ENCODE results near the gene RBM42. TPM values are rescaled to one million over a fixed set of nuclear protein-coding genes. Genes with fewer than 3 reads are reported as not detected.
A peak's percentile ranks its signal among the peaks of the same experiment; 100 is the strongest.
"Not testable (repeated sequence)": the region's sequence is repeated elsewhere in the genome, so short reads cannot be mapped to it uniquely, and the experiment has no call there.

RBM42 gene
- total RNA-seq, 1 donor from 2014 or later: 69.0 TPM

DNA sequence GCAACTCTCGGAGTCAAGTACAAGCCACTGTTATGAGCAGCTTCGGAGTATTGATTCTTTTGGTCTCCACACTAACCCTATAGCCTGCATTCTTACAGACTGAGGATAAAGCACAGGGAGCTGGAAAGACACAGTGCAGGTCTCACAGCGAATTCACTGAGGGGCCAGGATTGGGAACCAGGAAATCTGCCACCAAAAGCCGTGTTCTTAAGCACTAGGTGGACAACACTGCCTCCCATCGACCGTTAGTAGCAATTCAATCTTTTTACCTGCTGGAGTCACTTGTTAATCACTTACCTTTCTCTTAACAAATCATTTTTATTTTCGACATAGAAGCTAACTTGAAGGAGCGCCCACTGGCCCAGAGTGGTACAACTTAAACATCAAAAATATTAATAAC, 36.6 kb upstream of the RBM42 start:
- H3K27me3 ChIP-seq: no peaks in the 10 kb centered on the region
- TF ChIP-seq, protein P1, sequence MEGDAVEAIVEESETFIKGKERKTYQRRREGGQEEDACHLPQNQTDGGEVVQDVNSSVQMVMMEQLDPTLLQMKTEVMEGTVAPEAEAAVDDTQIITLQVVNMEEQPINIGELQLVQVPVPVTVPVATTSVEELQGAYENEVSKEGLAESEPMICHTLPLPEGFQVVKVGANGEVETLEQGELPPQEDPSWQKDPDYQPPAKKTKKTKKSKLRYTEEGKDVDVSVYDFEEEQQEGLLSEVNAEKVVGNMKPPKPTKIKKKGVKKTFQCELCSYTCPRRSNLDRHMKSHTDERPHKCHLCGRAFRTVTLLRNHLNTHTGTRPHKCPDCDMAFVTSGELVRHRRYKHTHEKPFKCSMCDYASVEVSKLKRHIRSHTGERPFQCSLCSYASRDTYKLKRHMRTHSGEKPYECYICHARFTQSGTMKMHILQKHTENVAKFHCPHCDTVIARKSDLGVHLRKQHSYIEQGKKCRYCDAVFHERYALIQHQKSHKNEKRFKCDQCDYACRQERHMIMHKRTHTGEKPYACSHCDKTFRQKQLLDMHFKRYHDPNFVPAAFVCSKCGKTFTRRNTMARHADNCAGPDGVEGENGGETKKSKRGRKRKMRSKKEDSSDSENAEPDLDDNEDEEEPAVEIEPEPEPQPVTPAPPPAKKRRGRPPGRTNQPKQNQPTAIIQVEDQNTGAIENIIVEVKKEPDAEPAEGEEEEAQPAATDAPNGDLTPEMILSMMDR (IDR thresholded peaks at IDR 0.05): peak in 1 of 3 experiments; percentile 19
- no peak overlapping the region for H3K4me3 ChIP-seq
- no peak overlapping the region for H3K27ac ChIP-seq
- no peaks in the 10 kb centered on the region for H3K4me1 ChIP-seq
- no peaks in the 10 kb centered on the region for H3K9me3 ChIP-seq
- no peaks in the 10 kb centered on the region for H3K36me3 ChIP-seq
- intact Hi-C loops (cut with DNase I): no loop called here
- no peak for DNase-seq (ENCODE audit: low spot score in 2 of 2)

GRCh38 chr19:35595026-35595425, 33.8 kb upstream of the RBM42 start:
- intact Hi-C loops (cut with DNase I); H3K9me3 ChIP-seq; H3K4me3 ChIP-seq; H3K27ac ChIP-seq; H3K36me3 ChIP-seq; H3K4me1 ChIP-seq; DNase-seq (ENCODE audit: low spot score in 2 of 2); H3K27me3 ChIP-seq: not testable (repeated sequence)

- Histone ChIP-seq H3K27me3 (no peaks in the 10 kb centered on the region), H3K36me3 (no peaks in the 10 kb centered on the region), H3K4me1 (no peaks in the 10 kb centered on the region), H3K4me3 (no peak overlapping the region), H3K9me3 (no peaks in the 10 kb centered on the region), H3K27ac (no peak overlapping the region)
- intact Hi-C loops (cut with DNase I): no loop called here
- DNase-seq (ENCODE audit: low spot score in 2 of 2): no peak
- TF ChIP-seq, protein P1 (IDR thresholded peaks at IDR 0.05): no peak
These were observed 32.9 kb upstream of the RBM42 start for GRCh38 chr19:35595928-35596327.

- Histone ChIP-seq H3K4me3 (no peak overlapping the region), H3K4me1 (no peaks in the 10 kb centered on the region), H3K27ac (no peak overlapping the region), H3K27me3 (no peaks in the 10 kb centered on the region), H3K9me3 (no peaks in the 10 kb centered on the region), H3K36me3 (no peaks in the 10 kb centered on the region)
- DNase-seq (ENCODE audit: low spot score in 2 of 2): no peak
- TF ChIP-seq, protein P1 (IDR thresholded peaks at IDR 0.05): no peak
- intact Hi-C loops (cut with DNase I): no loop called here
These were observed 32.4 kb upstream of the RBM42 start for GRCh38 chr19:35596366-35596999.

DNA sequence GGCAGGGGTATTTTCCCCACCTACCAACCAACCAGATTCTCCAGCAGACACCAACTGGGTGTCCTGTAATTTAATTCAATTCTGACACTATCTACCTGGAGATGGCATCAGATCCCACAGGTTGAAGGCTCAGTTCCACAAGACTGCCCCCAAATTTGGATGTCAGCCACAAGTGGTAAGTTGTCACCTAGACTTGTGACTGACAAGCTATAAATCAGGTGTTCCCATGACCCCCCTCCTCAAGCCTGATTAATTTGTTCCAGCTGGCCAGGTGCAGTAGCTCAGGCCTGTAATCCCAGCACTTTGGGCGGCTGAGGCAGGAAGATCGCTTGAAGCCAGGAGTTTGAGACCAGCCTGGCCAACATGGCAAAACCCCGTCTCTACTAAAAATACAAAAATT, 26.9 kb upstream of the RBM42 start:
- Histone ChIP-seq H3K36me3 (no peaks in the 10 kb centered on the region), H3K4me1 (no peaks in the 10 kb centered on the region), H3K9me3 (no peaks in the 10 kb centered on the region), H3K27me3 (no peaks in the 10 kb centered on the region), H3K4me3 (no peak overlapping the region), H3K27ac (no peak overlapping the region)
- no peak for DNase-seq (ENCODE audit: low spot score in 2 of 2)
- intact Hi-C loops (cut with DNase I): no loop called here
- TF ChIP-seq, protein P1 (IDR thresholded peaks at IDR 0.05): no peak

DNA sequence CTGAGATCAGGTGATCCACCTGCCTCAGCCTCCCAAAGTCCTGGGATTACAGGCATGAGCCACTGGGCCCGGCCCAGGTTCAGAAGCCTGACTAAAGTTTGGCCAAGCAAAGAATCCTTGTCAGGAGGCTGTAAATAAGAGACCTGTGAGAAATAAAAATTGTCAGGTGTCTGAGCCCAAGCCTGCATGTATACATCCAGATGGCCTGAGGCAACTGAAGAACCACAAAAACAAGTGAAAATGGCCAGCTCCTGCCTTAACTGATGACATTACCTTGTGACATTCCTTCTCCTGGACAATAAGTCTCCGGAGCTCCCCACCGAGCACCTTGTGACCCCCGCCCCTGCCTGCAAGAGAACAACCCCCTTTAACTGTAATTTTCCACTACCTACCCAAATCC, 24.4 kb upstream of the RBM42 start:
- DNase-seq (ENCODE audit: low spot score in 2 of 2); H3K4me3 ChIP-seq; intact Hi-C loops (cut with DNase I); H3K9me3 ChIP-seq; H3K4me1 ChIP-seq; H3K36me3 ChIP-seq; H3K27ac ChIP-seq; H3K27me3 ChIP-seq: not testable (repeated sequence)

- intact Hi-C loops (cut with DNase I); H3K36me3 ChIP-seq; H3K9me3 ChIP-seq; H3K27me3 ChIP-seq; H3K27ac ChIP-seq; H3K4me3 ChIP-seq; H3K4me1 ChIP-seq; DNase-seq (ENCODE audit: low spot score in 2 of 2): not testable (repeated sequence)
These were observed 21.7 kb upstream of the RBM42 start for GRCh38 chr19:35607170-35607569.
